Activated CD4-positive, CD25-positive, alpha-beta regulatory T cell (primary cell): ENCODE measurements around the gene SPRING1.

Experiments used
- DNase-seq, 4 experiments: peaks; one replicate each; lab custom pipeline; 2025; lab: John Stamatoyannopoulos, UW

The SPRING1 gene

DNA sequence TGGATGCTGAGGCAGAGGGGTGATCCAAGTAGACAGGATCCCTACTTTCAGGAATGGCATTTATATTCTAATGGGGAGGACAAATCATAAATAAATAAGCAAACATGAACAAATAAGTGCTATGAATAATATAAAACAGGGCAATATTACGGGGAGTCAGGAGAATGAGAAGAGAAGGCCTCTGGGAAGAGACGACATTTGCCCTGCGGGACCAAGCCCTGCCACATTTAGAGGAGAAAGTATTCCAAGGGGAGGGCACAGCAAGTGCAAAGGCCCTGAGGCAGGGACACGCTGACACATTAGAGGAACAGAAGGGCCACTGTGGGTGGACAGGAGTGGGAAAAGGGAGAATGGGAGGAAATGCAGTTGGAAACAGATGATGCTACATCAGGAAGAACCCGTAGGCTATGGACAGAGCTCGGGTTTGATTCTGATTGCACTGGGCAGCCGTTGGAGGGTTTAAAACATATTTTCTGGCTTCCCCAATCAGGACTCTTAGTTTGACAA is 1.6 kb upstream of the SPRING1 start:
- DNase-seq: no peak

DNA sequence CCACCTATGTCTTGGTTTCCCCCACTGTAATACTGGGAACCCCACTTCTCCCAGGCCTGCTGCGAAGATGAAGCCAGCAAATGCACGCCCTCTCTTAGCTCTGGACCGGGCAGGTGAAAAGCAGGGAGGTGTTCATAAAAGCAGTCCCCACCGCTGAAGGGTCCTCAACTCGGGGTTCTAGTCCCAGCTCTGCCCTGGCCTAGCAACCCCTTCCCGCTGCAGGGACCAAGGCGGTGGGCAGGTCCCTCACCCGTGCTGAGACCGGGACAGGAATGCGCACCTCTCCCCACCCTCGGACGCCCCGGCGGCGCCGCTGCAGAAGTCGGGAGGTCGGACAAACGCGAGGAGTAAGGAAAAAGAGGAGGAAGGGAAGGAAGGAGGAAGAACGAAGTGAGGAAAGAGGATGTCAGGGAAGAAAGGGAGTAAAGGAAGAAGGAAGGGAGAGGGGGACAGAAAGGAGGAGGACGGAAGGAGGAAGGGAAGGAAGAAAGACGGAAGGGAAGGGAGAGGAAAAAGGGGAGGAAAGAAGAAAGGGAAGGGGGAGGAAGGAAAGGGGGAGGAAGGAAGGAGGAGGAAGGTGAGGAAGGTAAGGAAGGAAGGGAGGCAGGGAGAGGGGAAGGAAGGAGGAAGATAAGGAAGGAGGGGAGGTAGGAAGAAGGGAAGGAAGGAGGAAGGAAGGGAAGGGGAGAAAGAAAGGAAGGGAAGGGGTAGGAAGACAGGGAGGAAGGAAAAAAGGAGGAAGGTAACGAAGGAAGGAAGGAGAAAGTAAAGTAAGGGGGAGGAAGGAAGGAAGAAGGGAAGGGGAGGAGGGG is 701 bp downstream of the SPRING1 start:
- DNase-seq: no peak

DNA sequence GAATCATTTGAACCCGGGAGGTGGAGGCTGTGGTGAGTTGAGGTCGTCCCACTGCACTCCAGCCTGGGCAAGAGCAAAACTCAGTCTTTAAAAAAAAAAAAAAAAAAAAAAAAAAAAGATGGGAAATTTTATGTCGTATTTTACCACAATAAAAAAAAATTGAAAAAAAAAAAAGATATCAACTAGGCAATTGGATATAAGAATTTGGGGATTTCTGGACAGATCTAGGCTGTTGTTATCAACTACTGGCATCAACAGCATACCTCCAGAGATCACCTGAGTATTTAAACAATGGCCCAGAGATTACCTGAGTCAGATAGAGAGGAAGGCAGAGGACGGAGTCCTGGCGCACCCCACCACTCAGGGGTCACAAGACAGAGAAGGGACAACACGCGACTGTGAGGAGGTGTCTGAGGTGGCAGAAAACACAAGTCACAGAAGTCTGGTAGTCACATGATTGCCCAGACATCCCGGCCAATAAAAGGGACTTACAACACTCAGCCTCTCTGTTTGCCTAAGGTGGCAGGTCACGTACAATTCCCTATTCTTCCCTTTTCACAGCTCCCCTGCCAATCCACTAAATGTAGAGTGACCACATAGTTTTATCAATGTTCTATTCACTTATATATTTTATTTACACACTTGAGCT is 1.8 kb downstream of the SPRING1 start:
- no peak for DNase-seq

DNA sequence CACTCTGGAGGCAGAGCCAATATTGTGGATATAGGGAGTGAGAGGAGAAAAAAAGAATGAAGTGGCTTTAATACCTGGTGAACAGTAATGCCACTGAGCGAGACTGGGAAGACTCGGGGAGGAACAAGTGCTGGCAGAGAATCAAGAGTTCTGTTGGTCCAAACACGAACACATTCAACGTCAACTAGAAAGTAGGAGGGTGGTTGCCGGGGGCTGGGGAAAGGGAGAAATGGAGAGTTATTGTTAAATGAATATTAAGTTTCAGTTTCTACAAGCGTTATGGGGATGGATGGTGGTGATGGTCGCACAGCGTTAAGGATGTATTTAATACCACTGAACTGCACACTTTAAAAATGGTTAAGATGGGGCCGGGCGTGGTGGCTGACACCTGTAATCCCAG is 2.8 kb downstream of the SPRING1 start:
- no peak for DNase-seq

DNA sequence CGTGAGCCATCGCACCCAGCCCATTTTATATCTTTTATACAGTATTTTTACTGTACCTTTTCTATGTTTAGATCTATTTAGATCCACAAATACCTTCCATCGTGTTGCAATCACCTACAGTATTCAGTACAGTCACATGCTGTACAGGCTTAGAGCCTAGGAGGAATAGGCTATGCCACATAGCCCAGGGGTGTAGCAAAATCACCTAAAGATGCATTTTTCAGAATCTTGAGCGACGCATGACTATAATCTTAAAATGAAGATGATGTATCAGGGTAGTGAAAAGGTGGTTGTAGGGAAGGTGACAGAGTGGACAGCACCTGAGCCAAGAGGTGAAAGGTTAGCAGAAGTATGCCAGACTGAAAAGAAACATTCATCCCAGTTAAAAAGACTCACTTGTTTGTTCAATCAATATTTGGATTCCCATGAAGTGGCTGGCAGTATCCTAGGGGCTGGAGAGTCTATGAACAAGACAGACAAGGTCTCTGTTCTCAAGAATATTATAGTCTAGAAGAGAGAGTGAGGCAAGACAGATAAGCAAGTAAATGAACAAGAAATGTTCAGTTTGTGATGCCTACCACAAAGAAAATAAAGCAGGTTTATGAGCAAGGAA is 3.6 kb downstream of the SPRING1 start:
- DNase-seq: no peak

DNA sequence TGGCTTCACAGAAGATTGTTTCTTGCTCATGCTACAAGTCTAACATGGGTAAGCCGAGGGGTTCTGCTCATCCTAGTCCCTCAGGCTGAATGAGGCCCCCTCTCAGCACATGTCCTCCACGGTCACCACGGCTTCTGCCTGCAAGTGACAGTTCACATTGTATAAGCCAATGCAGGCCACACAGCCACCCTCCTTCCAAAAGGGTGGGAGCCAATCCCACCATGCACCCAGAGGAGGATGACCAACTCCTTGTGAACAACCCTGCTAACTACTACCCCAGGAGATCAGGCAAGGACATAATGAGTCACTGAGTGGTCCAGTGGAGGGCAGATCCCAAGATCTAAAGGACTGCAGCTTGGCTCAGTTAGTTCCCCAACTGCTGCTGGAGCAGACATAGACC is 6.1 kb downstream of the SPRING1 start:
- DNase-seq: no peak

DNA sequence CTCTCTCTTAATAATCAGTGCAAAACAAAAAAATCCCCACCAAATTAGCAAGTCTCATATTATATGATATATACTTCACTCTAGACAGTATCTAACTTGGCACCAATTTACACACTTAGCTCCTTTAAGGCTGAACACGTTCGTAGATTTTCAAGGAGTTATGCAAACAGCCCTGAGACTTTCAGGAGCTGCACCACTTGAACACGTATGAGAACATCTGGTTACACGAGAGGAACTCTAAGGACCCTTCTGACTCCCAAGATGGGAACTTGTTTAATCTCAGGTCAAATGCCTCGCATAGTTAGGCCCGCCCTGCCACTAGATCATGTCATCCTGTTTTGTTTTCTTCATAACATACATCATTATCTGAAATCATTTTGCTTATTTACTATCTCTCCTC is 10.0 kb downstream of the SPRING1 start:
- no peak for DNase-seq

DNA sequence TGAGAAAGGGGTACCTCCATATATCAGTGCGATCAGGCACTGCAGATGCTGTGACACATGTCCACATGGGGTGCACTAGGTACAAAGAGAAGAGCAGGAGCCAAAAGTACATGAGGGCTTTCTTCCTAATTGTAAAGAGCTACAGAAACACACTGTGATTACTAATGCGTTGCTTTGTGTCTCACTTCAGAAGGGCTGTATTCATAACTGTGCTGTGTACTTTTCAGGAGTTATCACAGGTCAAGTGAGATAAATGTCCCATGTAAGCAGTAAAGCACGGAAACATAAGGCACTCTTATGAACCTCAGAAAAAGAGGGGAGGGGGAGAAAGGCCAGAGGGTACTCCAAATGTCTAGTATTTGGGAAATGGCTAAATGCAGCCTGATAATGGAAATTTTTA is 10.6 kb downstream of the SPRING1 start:
- DNase-seq: no peak

DNA sequence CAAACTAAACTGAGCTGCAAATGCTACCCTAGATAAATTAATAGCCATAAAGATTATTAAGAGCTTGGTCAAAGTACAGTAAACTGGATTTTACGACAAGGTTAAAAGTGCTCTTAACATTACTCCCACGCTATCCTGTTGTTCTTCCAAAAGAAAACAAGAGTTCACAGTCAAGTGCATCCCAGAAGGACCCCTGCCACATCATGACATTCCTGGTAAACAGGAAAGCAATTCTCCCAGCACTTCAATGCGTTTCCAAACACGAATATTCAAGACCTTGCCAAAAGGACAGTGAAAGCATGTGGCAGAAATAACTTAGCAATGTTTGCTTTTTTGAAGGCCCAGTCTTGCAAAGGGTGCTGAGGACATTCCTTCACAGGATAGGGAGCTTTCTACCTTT is 11.2 kb downstream of the SPRING1 start:
- no peak for DNase-seq

DNA sequence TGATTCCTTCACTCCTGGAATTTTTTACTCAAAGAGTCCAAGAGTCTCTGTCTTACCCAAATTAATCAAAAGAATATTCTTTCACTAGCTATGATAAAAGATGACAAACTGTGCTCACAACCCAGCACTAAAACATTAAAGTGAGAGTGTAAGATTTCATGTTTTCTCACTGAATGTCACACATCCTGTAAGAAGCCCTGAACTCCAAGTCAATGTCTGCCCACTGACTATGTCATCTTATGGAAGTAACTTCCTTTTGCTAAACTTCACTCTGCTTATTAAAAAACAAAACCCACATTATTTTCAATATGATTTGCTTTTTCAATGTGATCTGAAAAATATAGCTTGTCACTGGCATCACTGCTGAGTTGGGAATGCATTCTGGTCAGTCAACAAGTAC is 15.6 kb downstream of the SPRING1 start:
- DNase-seq: no peak

DNA sequence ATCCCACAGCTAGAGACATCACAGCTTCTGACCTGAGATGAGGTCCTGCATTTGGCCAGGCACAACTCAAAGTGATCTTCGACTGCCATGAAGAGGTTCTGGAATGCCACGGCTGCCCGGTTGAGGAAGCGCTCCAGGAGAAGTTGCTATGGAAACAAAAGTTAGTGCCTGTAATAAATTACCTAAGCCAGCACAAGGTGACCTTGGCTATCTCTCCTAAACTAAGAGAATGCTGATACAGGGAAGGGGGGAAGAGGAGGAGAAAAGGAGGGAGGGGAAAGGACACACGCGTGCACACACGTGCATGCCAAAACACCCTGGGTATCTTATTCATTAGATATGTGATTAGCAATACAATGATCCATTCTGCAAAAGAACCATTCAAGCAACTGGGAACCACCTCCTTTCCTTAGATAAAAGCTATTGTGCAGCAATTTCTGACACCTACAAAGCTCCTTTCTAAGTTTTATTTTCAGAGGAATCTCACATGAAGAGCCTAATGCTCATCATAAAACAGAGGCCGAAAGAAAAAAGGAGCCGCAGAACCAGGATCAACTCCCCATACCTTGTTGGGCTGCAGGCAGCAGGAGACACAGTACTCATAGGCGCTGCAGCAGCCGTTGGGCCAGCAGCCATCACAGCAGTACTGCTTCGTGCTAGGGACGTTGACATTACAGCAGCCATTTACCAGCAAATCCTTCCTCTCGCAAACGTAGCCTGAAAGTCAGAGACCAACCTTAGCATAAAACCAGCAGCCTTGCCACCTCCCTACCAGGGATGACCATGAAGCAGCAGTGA is 17.9 kb downstream of the SPRING1 start:
- DNase-seq: no peak

DNA sequence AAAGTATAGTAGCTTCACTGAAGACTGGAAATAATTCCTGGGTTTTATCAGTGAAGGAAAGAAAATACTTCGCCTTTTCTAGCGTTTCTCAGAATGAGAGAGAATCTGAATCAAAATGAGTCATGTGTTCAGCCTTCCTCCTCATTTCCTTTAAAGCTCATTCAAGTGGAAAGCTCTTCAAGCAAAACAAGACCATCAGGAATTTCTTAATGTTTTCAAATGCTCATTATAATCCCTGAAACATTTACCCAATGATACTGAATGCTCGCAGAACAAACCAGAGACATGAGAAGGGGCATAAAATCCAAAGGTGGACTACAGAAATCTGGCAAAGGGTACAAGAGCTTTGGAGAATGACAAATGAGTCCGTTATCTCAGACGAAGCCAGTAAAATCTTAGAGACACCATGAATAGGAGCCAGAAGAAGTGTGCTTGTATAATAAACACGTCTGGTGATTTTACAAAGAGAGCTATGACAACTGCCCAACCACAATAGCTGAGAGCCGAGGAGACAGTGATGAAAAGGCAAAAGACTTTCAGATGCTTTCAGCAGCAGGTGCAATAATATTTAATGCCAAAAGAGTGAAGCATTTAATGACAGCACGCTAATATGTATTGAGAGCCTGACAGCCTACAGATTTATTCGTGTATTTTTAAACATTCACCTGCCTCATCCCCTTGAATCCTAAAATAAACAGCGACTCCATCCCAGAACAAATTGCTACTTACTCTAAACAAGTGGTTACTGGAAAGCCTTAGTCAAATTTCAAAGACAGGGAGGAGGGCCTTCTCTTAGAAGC is 19.0 kb downstream of the SPRING1 start:
- no peak for DNase-seq

DNA sequence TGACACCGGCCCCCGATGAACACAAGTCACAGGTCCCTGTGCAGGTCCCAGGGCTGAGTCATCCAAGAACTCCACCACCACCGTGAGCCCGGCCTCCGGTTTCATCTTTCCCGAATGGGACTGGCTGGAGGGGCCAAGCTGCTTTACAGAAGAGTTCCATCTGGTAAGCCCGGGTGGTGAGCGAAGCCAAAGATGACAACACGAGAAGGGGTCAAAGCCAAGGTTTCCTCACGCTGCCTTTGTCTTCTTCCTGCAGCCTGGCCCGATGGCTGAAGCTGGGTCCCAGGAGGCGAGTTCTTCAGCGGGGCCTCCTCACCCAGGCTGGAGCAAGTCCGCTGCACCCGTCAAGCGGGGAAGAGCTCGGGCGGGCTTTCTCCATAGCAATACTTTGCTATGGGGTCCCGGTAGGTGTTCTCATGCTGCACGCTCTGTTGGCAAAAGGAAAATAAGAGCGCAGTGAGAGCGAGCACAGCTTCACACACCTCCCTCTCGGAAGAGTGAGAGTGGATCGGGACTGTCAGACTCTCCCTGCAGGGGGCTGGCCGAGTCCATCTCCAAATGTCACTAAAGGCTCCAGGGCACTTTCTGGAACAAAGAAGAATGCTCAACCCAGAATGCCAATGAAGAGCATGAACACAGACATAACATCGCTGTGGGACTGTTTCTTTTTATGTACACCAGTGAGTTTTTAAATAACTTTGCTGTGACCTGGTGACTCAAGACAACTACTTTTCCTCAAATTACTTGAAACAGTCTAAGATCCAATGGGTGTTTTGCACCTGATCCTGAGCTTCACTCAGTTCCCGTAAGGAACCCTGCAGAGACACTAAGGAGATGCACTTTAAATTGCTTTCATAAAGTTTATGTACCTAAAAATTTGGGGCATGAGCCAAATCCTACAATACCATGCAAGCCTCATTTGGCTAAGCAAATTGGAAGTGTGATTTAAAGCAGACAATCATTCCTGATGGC is 20.1 kb downstream of the SPRING1 start:
- DNase-seq: no peak

DNA sequence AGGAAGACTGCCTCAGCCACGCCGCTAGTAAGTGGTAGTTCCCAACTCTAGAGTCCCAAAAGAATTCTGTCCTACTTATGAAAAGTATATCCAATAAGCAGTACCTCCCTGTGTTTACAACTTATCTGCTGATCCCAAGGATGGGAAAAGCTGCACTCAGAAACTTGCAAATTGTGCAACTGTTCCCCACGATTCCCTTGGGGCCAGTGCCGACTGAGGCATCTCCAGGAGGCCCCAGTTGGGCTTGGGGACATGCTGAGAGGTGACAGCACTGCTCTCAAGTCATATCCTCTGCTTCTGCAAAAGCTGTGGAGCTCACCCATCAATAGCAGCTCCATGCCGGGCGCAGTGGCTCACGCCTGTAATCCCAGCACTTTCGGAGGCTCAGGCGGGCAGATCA is 23.7 kb downstream of the SPRING1 start:
- DNase-seq: no peak

DNA sequence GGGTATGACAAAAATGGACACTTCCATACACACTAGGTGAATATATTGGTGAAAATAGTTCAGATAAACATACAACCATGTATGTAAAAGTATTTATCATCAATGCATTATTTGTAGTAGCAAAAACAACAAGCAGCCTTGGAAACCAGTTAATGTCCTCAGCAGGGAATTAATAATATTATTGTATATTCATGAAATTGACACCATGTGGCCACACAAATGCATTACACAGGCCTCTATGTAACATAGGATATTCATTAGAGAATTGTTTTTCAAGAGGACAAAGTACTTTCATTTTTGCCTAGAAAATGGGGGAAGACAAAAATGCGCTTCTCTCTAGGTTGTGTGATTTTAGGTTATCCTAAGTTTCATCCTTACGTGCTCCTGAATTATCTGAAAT is 24.3 kb downstream of the SPRING1 start:
- DNase-seq: no peak

DNA sequence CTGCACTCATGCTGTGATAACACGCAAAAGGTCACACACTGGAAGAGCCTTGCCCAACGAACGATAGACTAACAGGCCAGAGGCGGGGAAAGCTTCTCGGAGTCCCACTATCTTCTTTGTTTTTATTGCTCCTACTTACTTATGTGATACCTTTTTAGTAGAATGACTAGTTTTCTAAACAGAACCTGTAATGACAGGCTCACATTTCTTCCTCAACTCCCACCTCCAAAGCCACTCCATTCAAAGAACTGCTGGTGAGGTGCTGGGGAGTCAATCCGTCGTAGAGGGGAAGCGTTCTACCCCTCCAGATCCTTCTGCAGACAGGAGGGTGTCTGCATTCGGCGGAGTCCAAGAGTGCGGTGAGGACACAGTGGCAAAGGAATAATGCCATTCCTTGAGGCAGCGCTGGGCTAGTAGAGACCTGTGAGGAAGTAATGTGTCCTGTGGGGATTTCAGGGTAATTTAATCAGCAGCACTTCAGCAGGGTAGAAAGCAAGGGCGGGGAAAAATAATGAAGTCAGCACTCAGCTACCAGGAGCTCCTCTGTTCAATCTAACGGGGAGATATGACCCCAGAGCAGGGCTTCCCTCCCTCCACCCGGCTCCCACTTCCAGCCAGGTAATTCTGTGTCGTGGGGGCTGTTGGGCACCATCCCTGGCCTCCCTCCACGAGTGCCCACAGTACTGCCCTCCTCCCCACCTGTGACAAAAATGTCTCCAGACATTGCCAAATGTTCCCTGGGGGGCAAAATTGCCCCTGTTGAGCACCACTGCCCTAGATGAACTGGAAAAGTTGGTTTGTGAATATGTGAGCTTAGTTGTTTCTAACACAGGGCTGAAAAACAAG is 25.2 kb downstream of the SPRING1 start:
- no peak for DNase-seq

DNA sequence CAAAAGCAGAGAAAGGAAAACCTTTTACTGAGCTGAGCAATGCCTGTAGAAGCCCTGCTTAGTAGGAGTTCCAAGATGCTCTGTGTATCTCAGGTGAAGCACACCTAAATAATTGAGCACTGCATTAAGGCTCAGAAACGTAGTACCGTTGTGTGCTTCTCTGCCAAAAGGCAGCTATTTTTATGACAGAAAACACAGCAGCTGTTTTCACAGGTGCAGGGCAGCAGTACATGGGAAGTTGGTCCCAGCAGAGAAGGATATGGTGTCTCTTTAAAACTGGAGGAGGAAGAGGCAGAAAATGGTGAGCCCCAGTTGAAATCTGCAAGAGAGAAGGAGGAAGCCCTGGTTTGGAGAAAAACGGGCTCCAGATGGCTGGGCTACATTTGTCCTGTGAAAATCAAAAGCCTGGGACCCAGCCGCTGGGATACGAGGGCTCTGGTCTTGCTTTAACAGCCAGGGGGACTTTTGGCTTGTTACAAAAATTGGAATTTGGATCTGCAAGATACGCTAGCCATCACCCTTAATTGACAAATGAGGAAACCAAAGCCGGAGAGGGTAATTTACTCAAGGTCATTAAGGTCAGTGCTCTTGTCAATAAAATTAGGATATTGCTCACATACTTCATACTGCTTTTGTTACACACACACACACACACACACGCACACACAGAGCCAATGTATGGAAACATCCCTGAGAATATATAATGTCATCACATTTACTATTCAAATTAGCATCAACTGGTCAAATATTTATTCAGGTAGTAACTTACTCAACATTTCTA is 27.3 kb downstream of the SPRING1 start:
- DNase-seq: no peak

DNA sequence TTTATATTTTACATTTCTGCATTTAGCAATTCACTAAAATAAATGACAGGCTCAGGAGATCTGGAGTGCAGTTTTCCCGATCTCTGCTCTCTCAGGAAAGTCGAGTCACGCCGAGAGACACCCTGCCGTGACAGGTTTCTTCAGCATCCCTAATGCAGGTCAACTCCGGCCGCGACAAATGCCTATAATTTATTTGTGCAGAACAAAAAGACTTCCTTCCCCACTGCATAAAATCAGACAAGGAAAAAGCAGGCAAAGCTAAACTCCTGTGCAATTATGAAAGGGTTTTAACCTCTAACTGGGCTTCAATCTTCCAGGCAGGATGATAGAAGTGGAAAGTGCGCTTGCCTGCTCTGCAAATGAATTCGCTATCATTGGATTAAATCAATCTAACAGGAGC is 28.1 kb downstream of the SPRING1 start:
- no peak for DNase-seq
